Retinal pigment epithelial cell (primary cell): Measurements from ENCODE around the gene F13A1.

ENCODE experiments used
- DNase-seq: peaks from one replicate; pipeline ENCODE4 v3.0.0-alpha.2; 2010; ENCODE audit warnings: low read depth
- H3K4me3 ChIP-seq: 2 replicates; pipeline ENCODE4 v1.5.1; 2011; ENCODE audit warnings: mild to moderate bottlenecking, low read length, control low read depth, moderate library complexity
- CTCF ChIP-seq: conservative IDR thresholded peaks from 2 replicates; pipeline ENCODE4 v1.5.1; 2011; ENCODE audit warnings: low read depth, low read length, control low read depth, inconsistent platforms

The F13A1 gene

GRCh38 chr6:6177754-6178153 is 142.7 kb downstream of the F13A1 start:
- H3K4me3 ChIP-seq = no peak overlapping the region
- DNase-seq = no peak
- no peak for TF ChIP-seq CTCF

- no peak for DNase-seq
- no peak for TF ChIP-seq CTCF
- no peak overlapping the region for H3K4me3 ChIP-seq
Observed at GRCh38 chr6:6176586-6177228, 143.8 kb downstream of the F13A1 start.

- no peak for DNase-seq
- H3K4me3 ChIP-seq = no peak overlapping the region
- TF ChIP-seq CTCF = no peak
Observed at GRCh38 chr6:6176127-6176526, 144.3 kb downstream of the F13A1 start.

- no peak overlapping the region for H3K4me3 ChIP-seq
- no peak for TF ChIP-seq CTCF
- DNase-seq = no peak
Observed at GRCh38 chr6:6169141-6169540, 151.3 kb downstream of the F13A1 start.

GRCh38 chr6:6166064-6166463 is 154.4 kb downstream of the F13A1 start:
- H3K4me3 ChIP-seq = no peak overlapping the region
- no peak for TF ChIP-seq CTCF
- DNase-seq = no peak

GRCh38 chr6:6164367-6164766 is 156.1 kb downstream of the F13A1 start:
- no peak for TF ChIP-seq CTCF
- H3K4me3 ChIP-seq = no peak overlapping the region
- DNase-seq = no peak

GRCh38 chr6:6154335-6154734 is 166.1 kb downstream of the F13A1 start:
- no peak for TF ChIP-seq CTCF
- H3K4me3 ChIP-seq = no peak overlapping the region
- DNase-seq = no peak
